ENCODE results near the gene NFE2L2. TPM values are rescaled to one million over a fixed set of nuclear protein-coding genes. Genes with fewer than 3 reads are reported as not detected.

The NFE2L2 gene
- total and polyA plus RNA-seq, 9 of the 15 experiments (the other 6 are each of a cell fraction or from before 2014, with no cell fraction given), result 29.3 to 120 (median 59.3) TPM

DNA sequence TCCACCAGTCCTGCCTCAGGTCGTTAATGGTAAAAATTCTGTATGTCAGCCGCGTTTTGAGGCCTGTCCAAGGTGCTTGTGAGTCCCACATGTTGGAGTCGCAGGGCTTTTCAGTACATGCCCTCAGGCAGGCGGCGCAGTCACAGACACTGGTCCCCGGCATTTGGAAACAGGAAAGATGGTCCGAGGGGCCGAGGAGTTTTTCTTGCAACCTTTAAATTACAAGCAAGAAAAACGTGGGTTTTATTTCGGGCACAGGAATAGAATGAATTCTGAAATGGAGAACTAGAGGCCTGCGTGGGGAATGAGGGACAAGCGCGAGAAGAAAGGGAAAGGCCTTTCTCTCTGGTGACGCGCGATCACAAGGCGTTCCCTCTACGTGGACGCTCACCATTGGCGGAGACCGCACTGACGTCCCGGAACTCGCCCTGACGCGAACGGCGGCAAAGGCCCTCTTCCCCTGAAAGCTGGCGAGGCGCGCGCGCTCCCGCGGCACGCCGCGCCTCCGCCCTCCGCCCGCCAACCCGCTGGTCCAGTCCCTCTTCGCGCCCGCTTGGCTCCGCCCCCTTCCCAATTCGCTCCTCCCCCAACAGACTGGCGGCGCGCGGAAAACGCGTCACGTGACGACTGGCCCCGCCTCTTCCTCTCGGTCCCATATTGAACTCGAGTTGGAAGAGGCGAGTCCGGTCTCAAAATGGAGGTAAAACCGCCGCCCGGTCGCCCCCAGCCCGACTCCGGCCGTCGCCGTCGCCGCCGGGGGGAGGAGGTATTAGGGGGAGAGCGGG lies 52.2 kb downstream of the NFE2L2 start, which contains the start of gene HNRNPA3 (continued):
- TF ChIP-seq, protein P1, sequence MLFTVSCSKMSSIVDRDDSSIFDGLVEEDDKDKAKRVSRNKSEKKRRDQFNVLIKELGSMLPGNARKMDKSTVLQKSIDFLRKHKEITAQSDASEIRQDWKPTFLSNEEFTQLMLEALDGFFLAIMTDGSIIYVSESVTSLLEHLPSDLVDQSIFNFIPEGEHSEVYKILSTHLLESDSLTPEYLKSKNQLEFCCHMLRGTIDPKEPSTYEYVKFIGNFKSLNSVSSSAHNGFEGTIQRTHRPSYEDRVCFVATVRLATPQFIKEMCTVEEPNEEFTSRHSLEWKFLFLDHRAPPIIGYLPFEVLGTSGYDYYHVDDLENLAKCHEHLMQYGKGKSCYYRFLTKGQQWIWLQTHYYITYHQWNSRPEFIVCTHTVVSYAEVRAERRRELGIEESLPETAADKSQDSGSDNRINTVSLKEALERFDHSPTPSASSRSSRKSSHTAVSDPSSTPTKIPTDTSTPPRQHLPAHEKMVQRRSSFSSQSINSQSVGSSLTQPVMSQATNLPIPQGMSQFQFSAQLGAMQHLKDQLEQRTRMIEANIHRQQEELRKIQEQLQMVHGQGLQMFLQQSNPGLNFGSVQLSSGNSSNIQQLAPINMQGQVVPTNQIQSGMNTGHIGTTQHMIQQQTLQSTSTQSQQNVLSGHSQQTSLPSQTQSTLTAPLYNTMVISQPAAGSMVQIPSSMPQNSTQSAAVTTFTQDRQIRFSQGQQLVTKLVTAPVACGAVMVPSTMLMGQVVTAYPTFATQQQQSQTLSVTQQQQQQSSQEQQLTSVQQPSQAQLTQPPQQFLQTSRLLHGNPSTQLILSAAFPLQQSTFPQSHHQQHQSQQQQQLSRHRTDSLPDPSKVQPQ (CRISPR knock-in tag; IDR thresholded peaks at IDR 0.05; ENCODE audit: borderline replicate concordance), result no peak
- no peak for TF ChIP-seq ZNF695 (CRISPR knock-in tag; IDR thresholded peaks at IDR 0.05)
- TF ChIP-seq, protein P2, sequence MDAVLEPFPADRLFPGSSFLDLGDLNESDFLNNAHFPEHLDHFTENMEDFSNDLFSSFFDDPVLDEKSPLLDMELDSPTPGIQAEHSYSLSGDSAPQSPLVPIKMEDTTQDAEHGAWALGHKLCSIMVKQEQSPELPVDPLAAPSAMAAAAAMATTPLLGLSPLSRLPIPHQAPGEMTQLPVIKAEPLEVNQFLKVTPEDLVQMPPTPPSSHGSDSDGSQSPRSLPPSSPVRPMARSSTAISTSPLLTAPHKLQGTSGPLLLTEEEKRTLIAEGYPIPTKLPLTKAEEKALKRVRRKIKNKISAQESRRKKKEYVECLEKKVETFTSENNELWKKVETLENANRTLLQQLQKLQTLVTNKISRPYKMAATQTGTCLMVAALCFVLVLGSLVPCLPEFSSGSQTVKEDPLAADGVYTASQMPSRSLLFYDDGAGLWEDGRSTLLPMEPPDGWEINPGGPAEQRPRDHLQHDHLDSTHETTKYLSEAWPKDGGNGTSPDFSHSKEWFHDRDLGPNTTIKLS (IDR thresholded peaks at IDR 0.05; ENCODE audit: borderline replicate concordance, low read depth), result peak; percentile 82
- TF ChIP-seq, protein P3, sequence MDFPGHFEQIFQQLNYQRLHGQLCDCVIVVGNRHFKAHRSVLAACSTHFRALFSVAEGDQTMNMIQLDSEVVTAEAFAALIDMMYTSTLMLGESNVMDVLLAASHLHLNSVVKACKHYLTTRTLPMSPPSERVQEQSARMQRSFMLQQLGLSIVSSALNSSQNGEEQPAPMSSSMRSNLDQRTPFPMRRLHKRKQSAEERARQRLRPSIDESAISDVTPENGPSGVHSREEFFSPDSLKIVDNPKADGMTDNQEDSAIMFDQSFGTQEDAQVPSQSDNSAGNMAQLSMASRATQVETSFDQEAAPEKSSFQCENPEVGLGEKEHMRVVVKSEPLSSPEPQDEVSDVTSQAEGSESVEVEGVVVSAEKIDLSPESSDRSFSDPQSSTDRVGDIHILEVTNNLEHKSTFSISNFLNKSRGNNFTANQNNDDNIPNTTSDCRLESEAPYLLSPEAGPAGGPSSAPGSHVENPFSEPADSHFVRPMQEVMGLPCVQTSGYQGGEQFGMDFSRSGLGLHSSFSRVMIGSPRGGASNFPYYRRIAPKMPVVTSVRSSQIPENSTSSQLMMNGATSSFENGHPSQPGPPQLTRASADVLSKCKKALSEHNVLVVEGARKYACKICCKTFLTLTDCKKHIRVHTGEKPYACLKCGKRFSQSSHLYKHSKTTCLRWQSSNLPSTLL (IDR thresholded peaks at IDR 0.05), result no peak
- no peak for TF ChIP-seq ZNF347 (CRISPR knock-in tag; IDR thresholded peaks at IDR 0.05; ENCODE audit: low read depth)
- TF ChIP-seq SMARCA5 (IDR thresholded peaks at IDR 0.05), result no peak; the same call in 1 of the 2 replicates
- TF ChIP-seq NR4A1 (CRISPR knock-in tag; IDR thresholded peaks at IDR 0.05), result no peak; the same call in 1 of the 2 replicates
- TF ChIP-seq NR4A1 (tag; IDR thresholded peaks at IDR 0.05), result peak; percentile 82; the same call in 1 of the 2 replicates
- peak; percentile 96 for TF ChIP-seq L3MBTL2 (IDR thresholded peaks at IDR 0.05)
- TF ChIP-seq ATF1 (CRISPR knock-in tag; IDR thresholded peaks at IDR 0.05), result peak; percentile 79
- TF ChIP-seq ATF1 (tag; IDR thresholded peaks at IDR 0.05), result peak; percentile 99
- TF ChIP-seq, protein P4, sequence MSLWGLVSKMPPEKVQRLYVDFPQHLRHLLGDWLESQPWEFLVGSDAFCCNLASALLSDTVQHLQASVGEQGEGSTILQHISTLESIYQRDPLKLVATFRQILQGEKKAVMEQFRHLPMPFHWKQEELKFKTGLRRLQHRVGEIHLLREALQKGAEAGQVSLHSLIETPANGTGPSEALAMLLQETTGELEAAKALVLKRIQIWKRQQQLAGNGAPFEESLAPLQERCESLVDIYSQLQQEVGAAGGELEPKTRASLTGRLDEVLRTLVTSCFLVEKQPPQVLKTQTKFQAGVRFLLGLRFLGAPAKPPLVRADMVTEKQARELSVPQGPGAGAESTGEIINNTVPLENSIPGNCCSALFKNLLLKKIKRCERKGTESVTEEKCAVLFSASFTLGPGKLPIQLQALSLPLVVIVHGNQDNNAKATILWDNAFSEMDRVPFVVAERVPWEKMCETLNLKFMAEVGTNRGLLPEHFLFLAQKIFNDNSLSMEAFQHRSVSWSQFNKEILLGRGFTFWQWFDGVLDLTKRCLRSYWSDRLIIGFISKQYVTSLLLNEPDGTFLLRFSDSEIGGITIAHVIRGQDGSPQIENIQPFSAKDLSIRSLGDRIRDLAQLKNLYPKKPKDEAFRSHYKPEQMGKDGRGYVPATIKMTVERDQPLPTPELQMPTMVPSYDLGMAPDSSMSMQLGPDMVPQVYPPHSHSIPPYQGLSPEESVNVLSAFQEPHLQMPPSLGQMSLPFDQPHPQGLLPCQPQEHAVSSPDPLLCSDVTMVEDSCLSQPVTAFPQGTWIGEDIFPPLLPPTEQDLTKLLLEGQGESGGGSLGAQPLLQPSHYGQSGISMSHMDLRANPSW (CRISPR knock-in tag; IDR thresholded peaks at IDR 0.05), result no peak
- TF ChIP-seq, protein P5, sequence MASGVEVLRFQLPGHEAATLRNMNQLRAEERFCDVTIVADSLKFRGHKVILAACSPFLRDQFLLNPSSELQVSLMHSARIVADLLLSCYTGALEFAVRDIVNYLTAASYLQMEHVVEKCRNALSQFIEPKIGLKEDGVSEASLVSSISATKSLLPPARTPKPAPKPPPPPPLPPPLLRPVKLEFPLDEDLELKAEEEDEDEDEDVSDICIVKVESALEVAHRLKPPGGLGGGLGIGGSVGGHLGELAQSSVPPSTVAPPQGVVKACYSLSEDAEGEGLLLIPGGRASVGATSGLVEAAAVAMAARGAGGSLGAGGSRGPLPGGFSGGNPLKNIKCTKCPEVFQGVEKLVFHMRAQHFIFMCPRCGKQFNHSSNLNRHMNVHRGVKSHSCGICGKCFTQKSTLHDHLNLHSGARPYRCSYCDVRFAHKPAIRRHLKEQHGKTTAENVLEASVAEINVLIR (CRISPR knock-in tag; IDR thresholded peaks at IDR 0.05), result peak; percentile 91
- TF ChIP-seq ZNF551 (CRISPR knock-in tag; IDR thresholded peaks at IDR 0.05), result no peak
- peak; percentile 97 for TF ChIP-seq MTA1 (IDR thresholded peaks at IDR 0.05; ENCODE audit: borderline replicate concordance)
- TF ChIP-seq KLF13 (tag; IDR thresholded peaks at IDR 0.05; ENCODE audit: borderline replicate concordance, low read depth), result peak; percentile 50
- peak; percentile 89; the same call in 1 of the 2 replicates for TF ChIP-seq KAT7 (CRISPR knock-in tag; IDR thresholded peaks at IDR 0.05; ENCODE audit: borderline replicate concordance)

Data from K562 (cell line).